ENCODE data around the gene ZFP36L2. TPM values are rescaled to one million over a fixed set of nuclear protein-coding genes. Genes with fewer than 3 reads are reported as not detected.

The ZFP36L2 gene
- total RNA-seq, 4 donors from 2014 or later, result 81.7 to 117 (median 85.7) TPM

DNA sequence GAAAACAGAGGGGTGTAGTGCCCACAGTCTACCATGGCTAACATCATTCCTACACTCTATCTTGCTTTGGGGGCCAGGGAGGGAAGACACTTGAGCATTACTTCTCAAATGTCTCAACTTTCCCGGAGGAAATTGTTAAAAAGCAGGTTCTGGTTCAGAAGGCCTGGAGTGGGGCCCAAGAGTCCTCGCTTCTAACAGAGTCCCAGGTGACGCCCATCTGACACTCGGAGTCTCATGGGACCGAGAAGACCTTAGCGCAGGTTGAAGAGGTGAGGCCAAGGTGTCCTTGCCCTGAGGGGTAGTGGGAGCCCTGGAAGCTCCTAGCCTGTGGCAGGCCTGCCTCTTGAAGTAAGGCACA is 40.1 kb downstream of the ZFP36L2 start:
- Histone ChIP-seq H3K27ac (replicated peaks in 1 of 4) (no peak overlapping the region), H3K4me1 (peaks cover 0 to 9% (median 3%) of the 10 kb centered on the region in 4 donors), H3K9me3 (no peaks in the 10 kb centered on the region), H3K36me3 (no peaks in the 10 kb centered on the region), H3K27me3 (no peaks in the 10 kb centered on the region), H3K4me3 (no peak overlapping the region)
- intact Hi-C loops (cut with DNase I), result no loop called here
- 96% methylated on average over 6 of the region's 6 CpGs for WGBS
- no peak for TF ChIP-seq POLR2AphosphoS5 (IDR thresholded peaks at IDR 0.05)
- TF ChIP-seq EP300 (IDR thresholded peaks at IDR 0.05), result no peak
- TF ChIP-seq POLR2A (IDR thresholded peaks at IDR 0.05; ENCODE audit: low read depth), result no peak
- no peak for DNase-seq (ENCODE audit: extremely low spot score)

DNA sequence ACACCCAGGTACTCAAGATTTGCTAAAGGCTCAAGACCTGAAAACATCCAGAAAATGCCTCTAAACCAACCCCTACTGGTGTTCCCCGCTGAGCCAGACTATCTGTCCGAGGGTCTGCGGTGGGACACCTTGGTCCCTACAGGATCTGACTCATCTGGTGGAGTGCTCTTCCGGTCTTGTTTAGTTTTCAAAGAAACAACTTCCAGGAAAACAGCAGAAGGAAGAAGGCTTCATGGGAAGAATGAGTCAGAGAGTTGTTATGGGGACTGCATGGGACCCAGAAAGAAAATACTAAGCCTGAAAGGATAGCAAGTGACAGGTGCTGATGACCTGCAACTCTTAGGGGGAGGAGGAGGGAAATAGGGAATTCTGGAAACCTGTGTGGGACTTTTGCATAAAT is 41.3 kb downstream of the ZFP36L2 start:
- no peak for DNase-seq (ENCODE audit: extremely low spot score)
- 96% methylated on average over 4 of the region's 4 CpGs for WGBS
- intact Hi-C loops (cut with DNase I), result no loop called here
- Histone ChIP-seq H3K27me3 (no peaks in the 10 kb centered on the region), H3K4me1 (peaks cover 0 to 9% (median 3%) of the 10 kb centered on the region in 4 donors), H3K36me3 (no peaks in the 10 kb centered on the region), H3K4me3 (no peak overlapping the region), H3K27ac (replicated peaks in 1 of 4) (no peak overlapping the region), H3K9me3 (no peaks in the 10 kb centered on the region)
- TF ChIP-seq EP300 (IDR thresholded peaks at IDR 0.05) (no peak), POLR2A (IDR thresholded peaks at IDR 0.05; ENCODE audit: low read depth) (no peak), POLR2AphosphoS5 (IDR thresholded peaks at IDR 0.05) (no peak)
- TF ChIP-seq, protein P1, sequence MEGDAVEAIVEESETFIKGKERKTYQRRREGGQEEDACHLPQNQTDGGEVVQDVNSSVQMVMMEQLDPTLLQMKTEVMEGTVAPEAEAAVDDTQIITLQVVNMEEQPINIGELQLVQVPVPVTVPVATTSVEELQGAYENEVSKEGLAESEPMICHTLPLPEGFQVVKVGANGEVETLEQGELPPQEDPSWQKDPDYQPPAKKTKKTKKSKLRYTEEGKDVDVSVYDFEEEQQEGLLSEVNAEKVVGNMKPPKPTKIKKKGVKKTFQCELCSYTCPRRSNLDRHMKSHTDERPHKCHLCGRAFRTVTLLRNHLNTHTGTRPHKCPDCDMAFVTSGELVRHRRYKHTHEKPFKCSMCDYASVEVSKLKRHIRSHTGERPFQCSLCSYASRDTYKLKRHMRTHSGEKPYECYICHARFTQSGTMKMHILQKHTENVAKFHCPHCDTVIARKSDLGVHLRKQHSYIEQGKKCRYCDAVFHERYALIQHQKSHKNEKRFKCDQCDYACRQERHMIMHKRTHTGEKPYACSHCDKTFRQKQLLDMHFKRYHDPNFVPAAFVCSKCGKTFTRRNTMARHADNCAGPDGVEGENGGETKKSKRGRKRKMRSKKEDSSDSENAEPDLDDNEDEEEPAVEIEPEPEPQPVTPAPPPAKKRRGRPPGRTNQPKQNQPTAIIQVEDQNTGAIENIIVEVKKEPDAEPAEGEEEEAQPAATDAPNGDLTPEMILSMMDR (IDR thresholded peaks at IDR 0.05), result no peak

DNA sequence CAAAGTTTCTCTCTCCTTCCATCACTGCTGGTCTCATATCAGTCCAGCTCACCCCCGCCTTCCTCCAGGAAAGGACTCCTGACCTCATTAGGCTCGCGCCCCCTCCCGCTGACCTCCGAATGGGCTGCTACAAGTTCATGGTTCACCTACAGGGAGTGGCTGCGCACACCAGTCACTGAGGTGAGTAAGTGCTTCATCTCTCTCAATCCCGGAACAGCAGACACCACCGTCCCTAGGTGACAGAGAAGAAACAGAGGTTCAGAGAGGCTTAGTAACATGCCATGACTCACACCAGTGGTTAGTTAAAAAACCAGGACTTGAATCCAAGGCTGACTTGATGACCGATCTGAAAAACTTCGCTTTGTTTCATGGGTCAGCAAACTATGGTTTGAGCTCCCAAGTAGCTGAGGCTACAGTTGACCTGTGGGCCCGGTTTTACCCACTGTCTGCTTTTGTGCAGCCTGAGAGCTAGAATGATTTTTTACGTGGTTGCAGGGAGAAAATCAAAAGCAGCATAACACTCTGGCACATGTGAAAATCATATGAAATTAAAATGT is 42.0 kb downstream of the ZFP36L2 start:
- Histone ChIP-seq H3K9me3 (no peaks in the 10 kb centered on the region), H3K27me3 (no peaks in the 10 kb centered on the region), H3K4me3 (no peak overlapping the region), H3K36me3 (no peaks in the 10 kb centered on the region), H3K4me1 (peaks cover 4 to 15% (median 9%) of the 10 kb centered on the region in 4 donors), H3K27ac (replicated peaks in 1 of 4) (no peak overlapping the region)
- DNase-seq (ENCODE audit: extremely low spot score), result no peak
- WGBS, result 90% methylated on average over 12 of the region's 12 CpGs
- no peak for TF ChIP-seq POLR2A (IDR thresholded peaks at IDR 0.05; ENCODE audit: low read depth)
- TF ChIP-seq, protein P1 (IDR thresholded peaks at IDR 0.05), result no peak
- no peak for TF ChIP-seq EP300 (IDR thresholded peaks at IDR 0.05)
- TF ChIP-seq POLR2AphosphoS5 (IDR thresholded peaks at IDR 0.05), result no peak
- intact Hi-C loops (cut with DNase I), result no loop called here

DNA sequence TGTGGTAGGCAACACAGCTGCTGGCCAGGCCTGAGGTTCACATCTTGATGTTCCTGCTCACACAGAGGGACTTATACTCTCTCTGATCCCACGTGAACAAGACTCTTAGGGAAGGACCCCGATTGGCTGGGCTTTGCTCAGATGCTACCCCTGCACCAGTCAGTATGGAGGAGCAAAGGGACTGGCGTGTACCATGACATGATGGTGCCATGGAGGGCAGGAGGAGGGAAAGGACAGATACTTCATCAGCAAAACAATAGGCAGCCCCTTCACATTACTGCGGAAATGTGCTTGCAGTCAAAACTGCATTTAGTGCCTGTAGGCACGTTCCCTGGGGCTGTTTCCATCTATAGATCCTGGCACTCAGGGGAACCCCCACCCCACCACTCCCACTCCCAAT is 42.7 kb downstream of the ZFP36L2 start:
- intact Hi-C loops (cut with DNase I), result no loop called here
- Histone ChIP-seq H3K4me3 (no peak overlapping the region), H3K36me3 (no peaks in the 10 kb centered on the region), H3K4me1 (peaks cover 11 to 22% (median 16%) of the 10 kb centered on the region in 4 donors), H3K9me3 (no peaks in the 10 kb centered on the region), H3K27me3 (no peaks in the 10 kb centered on the region), H3K27ac (replicated peaks in 1 of 4) (no peak overlapping the region)
- no peak for DNase-seq (ENCODE audit: extremely low spot score)
- no peak for TF ChIP-seq POLR2AphosphoS5 (IDR thresholded peaks at IDR 0.05)
- TF ChIP-seq, protein P1 (IDR thresholded peaks at IDR 0.05), result no peak
- no peak for TF ChIP-seq POLR2A (IDR thresholded peaks at IDR 0.05; ENCODE audit: low read depth)
- TF ChIP-seq EP300 (IDR thresholded peaks at IDR 0.05), result no peak
- WGBS, result 85% methylated on average over 5 of the region's 5 CpGs

DNA sequence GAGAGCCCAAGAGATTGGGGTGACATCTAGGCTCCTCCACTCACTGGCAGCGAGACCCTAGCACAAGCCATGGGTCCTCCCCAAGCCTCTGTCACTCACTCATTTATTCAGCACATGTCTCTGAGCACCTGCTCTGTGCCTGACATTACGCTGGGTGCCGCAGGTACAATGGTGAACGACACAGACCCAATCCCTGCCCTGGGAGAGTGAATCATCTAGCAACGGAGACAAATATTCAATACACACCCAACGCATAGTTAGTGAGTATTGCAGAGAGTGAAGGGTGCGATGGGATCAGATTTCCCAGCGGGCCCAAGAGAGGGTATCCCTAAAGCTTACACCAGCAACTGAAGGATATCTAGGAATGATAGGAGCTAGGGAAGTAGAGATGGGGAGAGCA is 45.5 kb downstream of the ZFP36L2 start:
- intact Hi-C loops (cut with DNase I), result no loop called here
- DNase-seq (ENCODE audit: extremely low spot score), result no peak
- TF ChIP-seq, protein P1 (IDR thresholded peaks at IDR 0.05), result no peak
- no peak for TF ChIP-seq EP300 (IDR thresholded peaks at IDR 0.05)
- TF ChIP-seq POLR2AphosphoS5 (IDR thresholded peaks at IDR 0.05), result no peak
- no peak for TF ChIP-seq POLR2A (IDR thresholded peaks at IDR 0.05; ENCODE audit: low read depth)
- Histone ChIP-seq H3K9me3 (peaks cover 0 to 6% (median 0%) of the 10 kb centered on the region in 4 donors), H3K4me3 (no peak overlapping the region), H3K4me1 (peaks cover 17 to 21% (median 19%) of the 10 kb centered on the region in 4 donors), H3K27ac (replicated peaks in 1 of 4) (no peak overlapping the region), H3K36me3 (no peaks in the 10 kb centered on the region), H3K27me3 (no peaks in the 10 kb centered on the region)
- WGBS, result 93% methylated on average over 8 of the region's 8 CpGs
